HL-60 (cell line): ENCODE measurements around the gene NPR2.

Source experiments
- GABPA ChIP-seq: IDR thresholded peaks from 2 replicates; pipeline ENCODE4 v1.6.1; 2012; ENCODE audit warnings: low read depth
- POLR2AphosphoS5 ChIP-seq: IDR thresholded peaks from 2 replicates; pipeline ENCODE4 v1.6.1; 2012; ENCODE audit warnings: low read depth
- SPI1 ChIP-seq: IDR thresholded peaks from 2 replicates; pipeline ENCODE4 v1.6.1; 2012; ENCODE audit warnings: low read depth, mild to moderate bottlenecking, borderline replicate concordance
- TF ChIP-seq, protein P1 (sequence below): IDR thresholded peaks from one replicate; pipeline ENCODE4 v1.5.1; 2011; ENCODE audit warnings: low read length, control low read depth, inconsistent platforms; ENCODE audit not compliant: insufficient read depth
- TF ChIP-seq, protein P2 (sequence below): IDR thresholded peaks from 2 replicates; pipeline ENCODE4 v1.6.1; 2012; ENCODE audit warnings: low read depth; ENCODE audit not compliant: insufficient replicate concordance

- TF ChIP-seq, protein P1, sequence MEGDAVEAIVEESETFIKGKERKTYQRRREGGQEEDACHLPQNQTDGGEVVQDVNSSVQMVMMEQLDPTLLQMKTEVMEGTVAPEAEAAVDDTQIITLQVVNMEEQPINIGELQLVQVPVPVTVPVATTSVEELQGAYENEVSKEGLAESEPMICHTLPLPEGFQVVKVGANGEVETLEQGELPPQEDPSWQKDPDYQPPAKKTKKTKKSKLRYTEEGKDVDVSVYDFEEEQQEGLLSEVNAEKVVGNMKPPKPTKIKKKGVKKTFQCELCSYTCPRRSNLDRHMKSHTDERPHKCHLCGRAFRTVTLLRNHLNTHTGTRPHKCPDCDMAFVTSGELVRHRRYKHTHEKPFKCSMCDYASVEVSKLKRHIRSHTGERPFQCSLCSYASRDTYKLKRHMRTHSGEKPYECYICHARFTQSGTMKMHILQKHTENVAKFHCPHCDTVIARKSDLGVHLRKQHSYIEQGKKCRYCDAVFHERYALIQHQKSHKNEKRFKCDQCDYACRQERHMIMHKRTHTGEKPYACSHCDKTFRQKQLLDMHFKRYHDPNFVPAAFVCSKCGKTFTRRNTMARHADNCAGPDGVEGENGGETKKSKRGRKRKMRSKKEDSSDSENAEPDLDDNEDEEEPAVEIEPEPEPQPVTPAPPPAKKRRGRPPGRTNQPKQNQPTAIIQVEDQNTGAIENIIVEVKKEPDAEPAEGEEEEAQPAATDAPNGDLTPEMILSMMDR: no peak
- no peak for TF ChIP-seq POLR2AphosphoS5
- TF ChIP-seq GABPA: no peak
- TF ChIP-seq, protein P2, sequence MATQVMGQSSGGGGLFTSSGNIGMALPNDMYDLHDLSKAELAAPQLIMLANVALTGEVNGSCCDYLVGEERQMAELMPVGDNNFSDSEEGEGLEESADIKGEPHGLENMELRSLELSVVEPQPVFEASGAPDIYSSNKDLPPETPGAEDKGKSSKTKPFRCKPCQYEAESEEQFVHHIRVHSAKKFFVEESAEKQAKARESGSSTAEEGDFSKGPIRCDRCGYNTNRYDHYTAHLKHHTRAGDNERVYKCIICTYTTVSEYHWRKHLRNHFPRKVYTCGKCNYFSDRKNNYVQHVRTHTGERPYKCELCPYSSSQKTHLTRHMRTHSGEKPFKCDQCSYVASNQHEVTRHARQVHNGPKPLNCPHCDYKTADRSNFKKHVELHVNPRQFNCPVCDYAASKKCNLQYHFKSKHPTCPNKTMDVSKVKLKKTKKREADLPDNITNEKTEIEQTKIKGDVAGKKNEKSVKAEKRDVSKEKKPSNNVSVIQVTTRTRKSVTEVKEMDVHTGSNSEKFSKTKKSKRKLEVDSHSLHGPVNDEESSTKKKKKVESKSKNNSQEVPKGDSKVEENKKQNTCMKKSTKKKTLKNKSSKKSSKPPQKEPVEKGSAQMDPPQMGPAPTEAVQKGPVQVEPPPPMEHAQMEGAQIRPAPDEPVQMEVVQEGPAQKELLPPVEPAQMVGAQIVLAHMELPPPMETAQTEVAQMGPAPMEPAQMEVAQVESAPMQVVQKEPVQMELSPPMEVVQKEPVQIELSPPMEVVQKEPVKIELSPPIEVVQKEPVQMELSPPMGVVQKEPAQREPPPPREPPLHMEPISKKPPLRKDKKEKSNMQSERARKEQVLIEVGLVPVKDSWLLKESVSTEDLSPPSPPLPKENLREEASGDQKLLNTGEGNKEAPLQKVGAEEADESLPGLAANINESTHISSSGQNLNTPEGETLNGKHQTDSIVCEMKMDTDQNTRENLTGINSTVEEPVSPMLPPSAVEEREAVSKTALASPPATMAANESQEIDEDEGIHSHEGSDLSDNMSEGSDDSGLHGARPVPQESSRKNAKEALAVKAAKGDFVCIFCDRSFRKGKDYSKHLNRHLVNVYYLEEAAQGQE: no peak
- no peak for TF ChIP-seq SPI1
These were observed 43.1 kb downstream of the NPR2 start for GRCh38 chr9:35834260-35835215.
